Thyroid gland (tissue), 4 donors: ENCODE results near the gene CLCNKA.

Experiments used
- POLR2A ChIP-seq, 2 donors: fragments of 450-650 bp; IDR thresholded peaks; one replicate each; pipeline ENCODE4 v1.6.1; 2017; ENCODE audit warnings: antibody characterized with exemption in 2 of 2, mild to moderate bottlenecking in 2 of 2, moderate library complexity in 1 of 2
- TF ChIP-seq, protein P1 (sequence below), 6 experiments: fragments of 200-600 bp in 3 of 6; fragments of 450-650 bp in 3 of 6; sonication (generic) in 3 of 6; IDR thresholded peaks; one replicate each; pipeline ENCODE4 v1.5.1; 2016 to 2019; ENCODE audit warnings: antibody characterized with exemption in 6 of 6, mild to moderate bottlenecking in 2 of 6, inconsistent platforms in 1 of 6, moderate library complexity in 1 of 6

DNA sequence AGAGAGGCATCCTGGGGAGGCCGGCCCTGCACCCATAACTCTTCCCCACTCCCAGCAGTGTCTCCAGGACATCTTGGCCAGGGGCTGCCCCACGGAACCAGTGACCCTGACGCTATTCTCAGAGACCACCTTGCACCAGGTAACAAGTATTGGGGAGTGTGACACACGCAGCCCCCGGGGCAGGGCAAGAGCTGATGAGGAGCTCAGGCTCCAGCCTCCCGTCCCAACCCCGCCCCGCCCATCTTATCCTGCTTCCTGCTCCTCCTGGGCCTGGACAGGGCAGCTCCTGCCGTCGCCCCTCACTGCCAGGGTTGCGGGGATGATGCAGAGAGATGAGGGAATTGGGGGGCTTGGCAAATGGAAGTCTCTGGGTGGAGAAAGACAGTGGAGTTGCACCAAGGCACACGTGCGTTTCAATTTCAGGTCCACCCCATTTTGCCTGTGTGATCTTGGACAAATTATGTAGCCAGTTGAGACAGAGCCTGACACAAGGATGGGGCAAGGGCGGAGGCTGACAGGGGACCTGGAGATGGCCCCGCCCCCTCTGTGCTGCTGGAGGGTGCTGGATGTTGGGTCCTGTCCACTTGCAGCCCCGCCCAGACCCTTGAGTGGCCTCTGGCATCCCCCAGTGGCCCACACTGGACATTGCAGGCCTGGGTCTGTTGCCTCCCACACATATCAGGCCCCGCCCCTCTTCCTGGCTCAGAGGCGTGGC lies 10.7 kb downstream of the CLCNKA start:
- TF ChIP-seq, protein P1, sequence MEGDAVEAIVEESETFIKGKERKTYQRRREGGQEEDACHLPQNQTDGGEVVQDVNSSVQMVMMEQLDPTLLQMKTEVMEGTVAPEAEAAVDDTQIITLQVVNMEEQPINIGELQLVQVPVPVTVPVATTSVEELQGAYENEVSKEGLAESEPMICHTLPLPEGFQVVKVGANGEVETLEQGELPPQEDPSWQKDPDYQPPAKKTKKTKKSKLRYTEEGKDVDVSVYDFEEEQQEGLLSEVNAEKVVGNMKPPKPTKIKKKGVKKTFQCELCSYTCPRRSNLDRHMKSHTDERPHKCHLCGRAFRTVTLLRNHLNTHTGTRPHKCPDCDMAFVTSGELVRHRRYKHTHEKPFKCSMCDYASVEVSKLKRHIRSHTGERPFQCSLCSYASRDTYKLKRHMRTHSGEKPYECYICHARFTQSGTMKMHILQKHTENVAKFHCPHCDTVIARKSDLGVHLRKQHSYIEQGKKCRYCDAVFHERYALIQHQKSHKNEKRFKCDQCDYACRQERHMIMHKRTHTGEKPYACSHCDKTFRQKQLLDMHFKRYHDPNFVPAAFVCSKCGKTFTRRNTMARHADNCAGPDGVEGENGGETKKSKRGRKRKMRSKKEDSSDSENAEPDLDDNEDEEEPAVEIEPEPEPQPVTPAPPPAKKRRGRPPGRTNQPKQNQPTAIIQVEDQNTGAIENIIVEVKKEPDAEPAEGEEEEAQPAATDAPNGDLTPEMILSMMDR (IDR thresholded peaks at IDR 0.05) = peak; percentile 96 to 100 (median 98)
- TF ChIP-seq POLR2A (IDR thresholded peaks at IDR 0.05) = no peak
